HG02571 (cell line): Measurements from ENCODE around the gene GABBR2.
"Not testable (repeated sequence)": the region's sequence is repeated elsewhere in the genome, so short reads cannot be mapped to it uniquely, and the experiment has no call there.

Experiments used
- ATAC-seq: cut with Tn5 transposase; IDR thresholded peaks from one replicate; pipeline ENCODE4 v1.9.1; 2021; ENCODE audit warnings: mild to moderate bottlenecking, moderate library complexity; ENCODE audit not compliant: unreplicated experiment

GABBR2 gene

GRCh38 chr9:98275159-98275558, 433.6 kb downstream of the GABBR2 start:
- no peak for ATAC-seq

- no peak for ATAC-seq
These were observed 436.7 kb downstream of the GABBR2 start for GRCh38 chr9:98272083-98272482.

GRCh38 chr9:98271479-98271878, 437.3 kb downstream of the GABBR2 start:
- ATAC-seq = no peak

- not testable (repeated sequence) for ATAC-seq
These were observed 438.5 kb downstream of the GABBR2 start for GRCh38 chr9:98270284-98270683.

GRCh38 chr9:98269652-98270051, 439.1 kb downstream of the GABBR2 start:
- ATAC-seq = not testable (repeated sequence)

GRCh38 chr9:98267556-98267955, 441.2 kb downstream of the GABBR2 start:
- not testable (repeated sequence) for ATAC-seq

GRCh38 chr9:98264516-98264915, 444.2 kb downstream of the GABBR2 start:
- no peak for ATAC-seq

GRCh38 chr9:98263482-98264357, 445.0 kb downstream of the GABBR2 start:
- peak; percentile 54 for ATAC-seq

- no peak for ATAC-seq
These were observed 445.7 kb downstream of the GABBR2 start for GRCh38 chr9:98263080-98263479.

GRCh38 chr9:98262056-98262455, 446.7 kb downstream of the GABBR2 start:
- ATAC-seq = no peak

- ATAC-seq = no peak
These were observed 448.1 kb downstream of the GABBR2 start for GRCh38 chr9:98260635-98261034.

GRCh38 chr9:98259791-98260190, 448.9 kb downstream of the GABBR2 start:
- ATAC-seq = no peak

- no peak for ATAC-seq
These were observed 452.0 kb downstream of the GABBR2 start for GRCh38 chr9:98256756-98257155.

- ATAC-seq = peak; percentile 90
These were observed 453.0 kb downstream of the GABBR2 start, which contains the start of gene TBC1D2 for GRCh38 chr9:98255578-98256296. TSS of gene TBC1D2 (minus strand) at chr9:98255649. CDS start at chr9:98255541, 108 bp downstream.

GRCh38 chr9:98255061-98255577, 453.6 kb downstream of the GABBR2 start:
- peak; percentile 2 for ATAC-seq

GRCh38 chr9:98254228-98255060, 454.3 kb downstream of the GABBR2 start:
- no peak for ATAC-seq

- ATAC-seq = no peak
These were observed 455.2 kb downstream of the GABBR2 start for GRCh38 chr9:98253565-98253964.

- no peak for ATAC-seq
These were observed 457.2 kb downstream of the GABBR2 start for GRCh38 chr9:98251551-98251950.

GRCh38 chr9:98249771-98250170, 459.0 kb downstream of the GABBR2 start:
- no peak for ATAC-seq

GRCh38 chr9:98248737-98249474, 459.8 kb downstream of the GABBR2 start:
- ATAC-seq = no peak
